SK-MEL-5 (cell line): ENCODE measurements around the gene CKLF. TPM values are rescaled to one million over a fixed set of nuclear protein-coding genes. Genes with fewer than 3 reads are reported as not detected.
"Not testable (repeated sequence)": the region's sequence is repeated elsewhere in the genome, so short reads cannot be mapped to it uniquely, and the experiment has no call there.

Experiments
- DNase-seq: peaks from one replicate; pipeline ENCODE4 v3.0.0-alpha.2; 2016; ENCODE audit warnings: low read depth, low spot score
- in situ Hi-C: cut with HindIII; loops from 2 replicates; pipeline ENCODE4 v1.10.0; 2016; ENCODE audit warnings: low sequenced_read_pairs, high pct_unique_total_duplicates, low pct_unique_long_range_greater_than_20kb
- polyA plus RNA-seq, 2 experiments: library from polyadenylated mRNA; depleted of rRNA; stranded (reverse); fragments of >200 nt; gene quantifications; 2 replicates each; pipeline ENCODE4 v1.2.3, GENCODE V29; 2015
- total RNA-seq: library from RNA; depleted of rRNA; stranded (reverse); fragments of >200 nt; shearing (Covaris generic); gene quantifications from 2 replicates; pipeline ENCODE4 v1.2.3, GENCODE V29; 2014; rRNA removed

CKLF gene, protein sequence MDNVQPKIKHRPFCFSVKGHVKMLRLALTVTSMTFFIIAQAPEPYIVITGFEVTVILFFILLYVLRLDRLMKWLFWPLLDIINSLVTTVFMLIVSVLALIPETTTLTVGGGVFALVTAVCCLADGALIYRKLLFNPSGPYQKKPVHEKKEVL
- total RNA-seq, result 86.7 and 87.6 TPM in 2 replicates
- 94.2 and 126 TPM in 2 replicates for polyA plus RNA-seq (2015; cell fraction: cytosol; rRNA removed)
- 12.3 and 32.0 TPM in 2 replicates for polyA plus RNA-seq (2015; cell fraction: nucleus; rRNA removed)

- DNase-seq, result peak; percentile 85
- in situ Hi-C loops, result no loop called here
Measured at GRCh38 chr16:66552286-66553177, at the start of gene CKLF. TSS of gene CKLF (plus strand) at chr16:66552576. CDS start at chr16:66552716, 140 bp downstream.

GRCh38 chr16:66503030-66503429 lies 49.3 kb upstream of the CKLF start:
- in situ Hi-C loops, result no loop called here
- DNase-seq, result no peak

DNA sequence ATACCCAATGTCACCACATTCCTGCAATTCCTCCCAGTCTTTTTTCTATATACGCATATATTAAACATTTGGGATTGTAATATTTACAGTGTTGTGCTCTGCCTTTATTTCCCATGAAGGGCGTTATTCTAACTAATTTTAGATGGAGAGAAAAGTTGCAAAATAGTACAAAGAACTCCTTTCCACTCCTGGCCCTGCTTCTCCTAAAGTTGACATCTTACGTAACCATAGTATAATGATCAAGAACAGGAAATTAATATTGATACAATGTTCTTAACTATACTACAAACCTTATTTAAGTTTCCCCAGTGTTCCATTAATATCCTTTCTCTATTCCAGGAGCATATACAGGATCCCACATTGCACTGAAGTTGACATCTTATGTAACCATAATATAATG lies 48.8 kb upstream of the CKLF start:
- no peak for DNase-seq
- in situ Hi-C loops, result no loop called here

- in situ Hi-C loops, result no loop called here
- DNase-seq, result no peak
Measured at GRCh38 chr16:66507731-66508239, 44.6 kb upstream of the CKLF start.

- no peak for DNase-seq
- in situ Hi-C loops, result no loop called here
Measured at GRCh38 chr16:66508248-66508913, 44.0 kb upstream of the CKLF start.

DNA sequence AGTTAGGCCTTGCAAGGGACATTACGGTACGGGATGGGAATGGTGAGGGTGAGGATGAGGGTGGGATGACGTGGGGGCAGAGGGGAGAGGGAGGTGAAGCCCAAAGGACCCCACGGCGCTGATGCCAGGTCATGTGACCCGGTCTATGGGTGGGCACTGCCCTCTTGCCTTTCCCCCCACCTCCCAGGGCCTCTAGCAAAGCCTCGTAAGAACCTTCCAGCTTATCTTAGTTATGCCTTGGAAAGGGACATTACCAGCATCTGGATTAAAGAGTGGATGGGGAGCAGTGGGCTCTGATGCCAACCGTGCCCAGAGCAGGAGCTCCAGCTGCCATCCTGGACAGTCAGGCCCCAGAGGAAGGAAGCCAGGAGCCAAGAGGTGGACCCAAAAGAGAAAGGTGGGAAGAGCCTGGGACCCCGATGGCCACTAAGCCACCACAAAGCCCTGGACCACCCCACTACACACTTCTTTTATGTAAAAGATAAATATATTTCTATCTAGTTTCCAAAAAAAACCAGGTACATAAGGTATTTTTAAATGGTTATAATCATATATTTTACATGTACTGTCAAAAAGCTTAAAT lies 43.4 kb upstream of the CKLF start:
- DNase-seq, result no peak
- in situ Hi-C loops, result no loop called here

- DNase-seq, result no peak
- in situ Hi-C loops, result no loop called here
Measured at GRCh38 chr16:66509576-66509975, 42.8 kb upstream of the CKLF start.

GRCh38 chr16:66510298-66510697 lies 42.1 kb upstream of the CKLF start:
- DNase-seq, result no peak

GRCh38 chr16:66510711-66511601 lies 41.4 kb upstream of the CKLF start:
- DNase-seq, result no peak
- in situ Hi-C loops, result no loop called here

More at GRCh38 chr16:66510298-66510697, 42.1 kb upstream of the CKLF start:
- in situ Hi-C loops, result no loop called here

DNA sequence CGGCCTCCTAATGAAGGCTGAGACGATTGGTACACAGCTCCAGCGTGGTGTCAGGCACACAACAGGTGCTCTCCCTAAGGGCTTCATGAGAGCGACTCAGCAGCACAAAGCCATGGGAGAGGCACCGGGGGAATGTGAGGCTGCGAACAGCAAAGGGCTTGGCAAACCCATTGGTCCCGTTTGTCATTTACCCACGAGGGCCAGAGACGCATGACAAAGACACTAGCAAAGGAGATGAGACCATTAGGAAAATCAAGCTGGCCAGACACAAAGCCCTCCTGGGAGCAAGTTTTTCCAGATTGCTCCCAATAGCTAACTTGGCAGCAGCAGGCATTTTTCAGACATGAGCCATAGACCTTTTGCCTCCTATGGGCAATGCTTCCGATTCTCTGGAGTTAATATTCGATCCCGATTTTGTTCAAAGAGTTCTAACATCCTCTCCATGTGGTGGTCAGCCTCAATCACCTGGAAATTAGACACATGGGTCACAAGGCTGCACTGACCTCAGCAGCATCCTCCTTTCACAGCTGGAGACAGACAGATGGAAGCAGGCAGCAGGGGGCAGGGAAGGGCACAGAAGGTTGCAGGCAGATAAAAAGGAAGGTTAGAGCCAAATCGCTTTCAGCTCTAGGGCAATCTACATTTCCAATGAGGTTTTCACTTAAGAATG lies 40.6 kb upstream of the CKLF start:
- in situ Hi-C loops, result no loop called here
- peak; percentile 55 for DNase-seq

DNA sequence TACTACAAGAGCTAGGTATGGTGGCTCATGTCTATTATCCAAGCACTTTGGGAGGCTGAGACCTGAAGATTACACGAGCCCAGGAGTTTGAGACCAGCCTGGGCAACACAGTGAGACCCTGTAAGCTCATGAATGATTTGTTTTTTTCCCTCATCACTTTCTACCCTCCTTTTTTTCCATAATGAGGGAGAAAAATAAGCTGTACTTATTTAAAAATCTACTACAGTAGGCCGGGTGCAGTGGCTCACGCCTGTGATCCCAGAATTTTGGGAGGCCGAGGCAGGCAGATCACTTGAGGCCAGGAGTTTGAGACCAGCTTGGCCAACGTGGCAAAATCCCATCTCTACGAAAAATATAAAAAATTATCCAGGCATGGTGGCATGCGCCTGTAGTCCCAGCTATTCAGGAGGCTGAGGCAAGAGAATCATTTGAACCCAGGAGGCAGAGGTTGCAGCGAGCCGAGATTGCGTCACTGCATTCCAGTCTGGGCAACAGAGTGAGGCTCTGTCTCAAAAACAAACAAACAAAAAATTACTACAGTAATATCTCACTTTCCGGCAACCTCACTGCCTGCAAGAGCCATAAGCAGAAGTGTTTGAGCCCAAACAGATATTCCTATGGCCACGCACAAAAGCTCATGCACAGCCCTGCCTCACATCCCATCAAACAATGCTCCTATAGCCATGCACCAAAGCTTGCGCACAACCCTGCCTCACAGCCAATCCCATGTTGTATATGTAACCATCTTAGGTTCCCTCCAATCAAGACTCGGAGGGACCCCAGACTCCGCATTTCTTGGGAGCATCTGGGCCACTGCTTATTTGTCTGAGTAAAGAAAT lies 39.9 kb upstream of the CKLF start:
- in situ Hi-C loops, result no loop called here
- no peak for DNase-seq

- DNase-seq, result no peak
- in situ Hi-C loops, result no loop called here
Measured at GRCh38 chr16:66513111-66513723, 39.2 kb upstream of the CKLF start.

GRCh38 chr16:66514391-66514790 lies 38.0 kb upstream of the CKLF start:
- in situ Hi-C loops, DNase-seq: not testable (repeated sequence)

GRCh38 chr16:66514980-66515595 lies 37.3 kb upstream of the CKLF start:
- in situ Hi-C loops, DNase-seq: not testable (repeated sequence)
